ENCODE measurements around the gene OR6C68. TPM values are rescaled to one million over a fixed set of nuclear protein-coding genes. Genes with fewer than 3 reads are reported as not detected.

Gene OR6C68
- total RNA-seq, 1 experiment from 2014 or later: not detected

GRCh38 chr12:55516391-55516790, 24.2 kb downstream of the OR6C68 start (continued):
- TF ChIP-seq REST (IDR thresholded peaks at IDR 0.05; ENCODE audit: low read depth): no peak
- no peak for TF ChIP-seq TCF7L2 (IDR thresholded peaks at IDR 0.05; ENCODE audit: borderline replicate concordance, extremely low read depth, insufficient read depth, insufficient read length)
- no peak for TF ChIP-seq EZH2 (IDR thresholded peaks at IDR 0.05)
- TF ChIP-seq FOSL1 (IDR thresholded peaks at IDR 0.05; ENCODE audit: low read depth): no peak

Other genes with a start within 250 kb of the OR6C68 start
- not detected for gene OR6C74, start 247.8 kb upstream of the OR6C68 start, total RNA-seq (2021; ENCODE audit: unreplicated experiment)
- gene OR6C6, start 195.8 kb upstream of the OR6C68 start, total RNA-seq (2021; ENCODE audit: unreplicated experiment): not detected
- gene OR6C1, start 178.0 kb upstream of the OR6C68 start, total RNA-seq (2021; ENCODE audit: unreplicated experiment): not detected
- gene OR6C3, start 161.6 kb upstream of the OR6C68 start, total RNA-seq (2021; ENCODE audit: unreplicated experiment): not detected
- gene OR6C75, start 129.4 kb upstream of the OR6C68 start, total RNA-seq (2021; ENCODE audit: unreplicated experiment): not detected
- not detected for gene OR6C65, start 91.8 kb upstream of the OR6C68 start, total RNA-seq (2021; ENCODE audit: unreplicated experiment)
- gene OR6C76, start 66.1 kb upstream of the OR6C68 start, total RNA-seq (2021; ENCODE audit: unreplicated experiment): not detected
- not detected for gene OR6C2, start 48.3 kb upstream of the OR6C68 start, total RNA-seq (2021; ENCODE audit: unreplicated experiment)
- not detected for gene OR6C70, start 22.2 kb upstream of the OR6C68 start, total RNA-seq (2021; ENCODE audit: unreplicated experiment)
- gene OR6C4, start 57.2 kb downstream of the OR6C68 start, total RNA-seq (2021; ENCODE audit: unreplicated experiment): not detected
- gene OR2AP1, start 80.1 kb downstream of the OR6C68 start, total RNA-seq (2021; ENCODE audit: unreplicated experiment): not detected
- gene OR10P1, start 144.5 kb downstream of the OR6C68 start, total RNA-seq (2021; ENCODE audit: unreplicated experiment): not detected
- gene ITGA7, start 215.5 kb downstream of the OR6C68 start, total RNA-seq (2021; ENCODE audit: unreplicated experiment): 17.8 TPM
- gene BLOC1S1, start 223.7 kb downstream of the OR6C68 start, total RNA-seq (2021; ENCODE audit: unreplicated experiment): 85.5 TPM
- 6.2 TPM for gene RDH5, start 228.0 kb downstream of the OR6C68 start, total RNA-seq (2021; ENCODE audit: unreplicated experiment)
- 355 TPM for gene CD63, start 236.6 kb downstream of the OR6C68 start, total RNA-seq (2021; ENCODE audit: unreplicated experiment)